Prostate gland (tissue), 2 donors: Measurements from ENCODE around the gene ASPA. TPM values are rescaled to one million over a fixed set of nuclear protein-coding genes. Genes with fewer than 3 reads are reported as not detected.

ENCODE experiments used
- DNase-seq: peaks from one replicate; pipeline ENCODE4 v3.0.0-alpha.2; 2019; ENCODE audit warnings: low spot score
- H3K27ac ChIP-seq, 2 donors: fragments of 200-600 bp; sonication (generic); 2 replicates each; pipeline ENCODE4 v1.5.1; 2017 to 2019
- H3K27me3 ChIP-seq: fragments of 200-600 bp; sonication (generic); replicated peaks from 2 replicates; pipeline ENCODE4 v1.5.1; 2019; ENCODE audit not compliant: insufficient read depth
- H3K36me3 ChIP-seq, 2 donors: fragments of 200-600 bp; sonication (generic); 1 replicate in 1 of 2; 2 replicates in 1 of 2; pipeline versions ENCODE4 v1.5.1 to v1.8.1; 2017 to 2019
- H3K4me1 ChIP-seq: fragments of 200-600 bp; sonication (generic); replicated peaks from 2 replicates; pipeline ENCODE4 v1.5.1; 2019
- H3K4me3 ChIP-seq, 2 donors: fragments of 200-600 bp; sonication (generic); 2 replicates each; pipeline ENCODE4 v1.5.1; 2017 to 2019
- H3K9me3 ChIP-seq: fragments of 200-600 bp; sonication (generic); 2 replicates; pipeline ENCODE4 v1.5.1; 2017
- POLR2A ChIP-seq: fragments of 450-650 bp; IDR thresholded peaks from one replicate; pipeline ENCODE4 v1.6.1; 2016; ENCODE audit warnings: antibody characterized with exemption, mild to moderate bottlenecking
- POLR2AphosphoS5 ChIP-seq: sonication (generic); formaldehyde crosslinking; IDR thresholded peaks from one replicate; pipeline ENCODE4 v1.6.1; 2017; ENCODE audit warnings: antibody characterized with exemption
- WGBS: methylation state at CpG from one replicate; pipeline ENCODE4 v1.1.5; 2018; 5-methylcytosine and 5-hydroxymethylcytosine counted together
- intact Hi-C: fragments of 100-400 bp; cut with DNase I; formaldehyde crosslinking; loops from one replicate; pipeline ENCODE4 v1.14.2; 2022
- total RNA-seq, 2 donors: library from RNA; depleted of rRNA; stranded (reverse); fragments of >200 nt; gene quantifications; one replicate each; pipeline ENCODE4 v1.1.0, GENCODE V29; 2016
- TF ChIP-seq, protein P1 (sequence below), 4 experiments: fragments of 200-600 bp in 2 of 4; fragments of 450-650 bp in 2 of 4; sonication (generic) in 2 of 4; IDR thresholded peaks; 1 replicate in 3 of 4; 2 replicates in 1 of 4; pipeline ENCODE4 v1.5.1; 2016 to 2019; ENCODE audit warnings: antibody characterized with exemption in 4 of 4, mild to moderate bottlenecking in 2 of 4, moderate library complexity in 2 of 4

The ASPA gene
- total RNA-seq, 2 donors from 2014 or later: 0.46 to 3.5 TPM

GRCh38 chr17:3526491-3526890 is 50.7 kb downstream of the ASPA start:
- Histone ChIP-seq H3K4me1 (no peaks in the 10 kb centered on the region), H3K4me3 (no peak overlapping the region), H3K27me3 (no peaks in the 10 kb centered on the region), H3K9me3 (no peaks in the 10 kb centered on the region), H3K27ac (no peak overlapping the region), H3K36me3 (no peaks in the 10 kb centered on the region)
- WGBS: 94% methylated on average over 12 of the region's 12 CpGs
- TF ChIP-seq POLR2A: no peak
- TF ChIP-seq POLR2AphosphoS5: no peak
- TF ChIP-seq, protein P1, sequence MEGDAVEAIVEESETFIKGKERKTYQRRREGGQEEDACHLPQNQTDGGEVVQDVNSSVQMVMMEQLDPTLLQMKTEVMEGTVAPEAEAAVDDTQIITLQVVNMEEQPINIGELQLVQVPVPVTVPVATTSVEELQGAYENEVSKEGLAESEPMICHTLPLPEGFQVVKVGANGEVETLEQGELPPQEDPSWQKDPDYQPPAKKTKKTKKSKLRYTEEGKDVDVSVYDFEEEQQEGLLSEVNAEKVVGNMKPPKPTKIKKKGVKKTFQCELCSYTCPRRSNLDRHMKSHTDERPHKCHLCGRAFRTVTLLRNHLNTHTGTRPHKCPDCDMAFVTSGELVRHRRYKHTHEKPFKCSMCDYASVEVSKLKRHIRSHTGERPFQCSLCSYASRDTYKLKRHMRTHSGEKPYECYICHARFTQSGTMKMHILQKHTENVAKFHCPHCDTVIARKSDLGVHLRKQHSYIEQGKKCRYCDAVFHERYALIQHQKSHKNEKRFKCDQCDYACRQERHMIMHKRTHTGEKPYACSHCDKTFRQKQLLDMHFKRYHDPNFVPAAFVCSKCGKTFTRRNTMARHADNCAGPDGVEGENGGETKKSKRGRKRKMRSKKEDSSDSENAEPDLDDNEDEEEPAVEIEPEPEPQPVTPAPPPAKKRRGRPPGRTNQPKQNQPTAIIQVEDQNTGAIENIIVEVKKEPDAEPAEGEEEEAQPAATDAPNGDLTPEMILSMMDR (IDR thresholded peaks at IDR 0.05): no peak
- no peak for DNase-seq
- intact Hi-C loops: no loop called here

GRCh38 chr17:3526971-3527370 is 51.2 kb downstream of the ASPA start:
- no peak overlapping the region for H3K27ac ChIP-seq
- DNase-seq: no peak
- 82% methylated on average over 10 of the region's 10 CpGs for WGBS

GRCh38 chr17:3527468-3527867 is 51.7 kb downstream of the ASPA start:
- WGBS: 95% methylated on average over 5 of the region's 5 CpGs
- intact Hi-C loops: no loop called here

More at GRCh38 chr17:3526971-3527370, 51.2 kb downstream of the ASPA start:
- TF ChIP-seq POLR2A: no peak
- intact Hi-C loops: no loop called here
- Histone ChIP-seq H3K27me3 (no peaks in the 10 kb centered on the region), H3K9me3 (no peaks in the 10 kb centered on the region), H3K36me3 (no peaks in the 10 kb centered on the region), H3K4me3 (no peak overlapping the region), H3K4me1 (no peaks in the 10 kb centered on the region)

GRCh38 chr17:3527896-3528295 is 52.1 kb downstream of the ASPA start:
- H3K27ac ChIP-seq: no peak overlapping the region
- 94% methylated on average over 8 of the region's 8 CpGs for WGBS
- H3K27me3 ChIP-seq: no peaks in the 10 kb centered on the region
- H3K4me1 ChIP-seq: no peaks in the 10 kb centered on the region
- no peak for TF ChIP-seq POLR2AphosphoS5
- no peak for TF ChIP-seq POLR2A
- TF ChIP-seq, protein P1 (IDR thresholded peaks at IDR 0.05): no peak
- no peak for DNase-seq
- intact Hi-C loops: no loop called here
- H3K9me3 ChIP-seq: no peaks in the 10 kb centered on the region
- H3K36me3 ChIP-seq: no peaks in the 10 kb centered on the region
- H3K4me3 ChIP-seq: no peak overlapping the region

More at GRCh38 chr17:3527468-3527867, 51.7 kb downstream of the ASPA start:
- Histone ChIP-seq H3K27ac (no peak overlapping the region), H3K4me1 (no peaks in the 10 kb centered on the region), H3K36me3 (no peaks in the 10 kb centered on the region), H3K27me3 (no peaks in the 10 kb centered on the region), H3K9me3 (no peaks in the 10 kb centered on the region), H3K4me3 (no peak overlapping the region)
- TF ChIP-seq POLR2A (no peak), POLR2AphosphoS5 (no peak)
- TF ChIP-seq, protein P1 (IDR thresholded peaks at IDR 0.05): no peak
- no peak for DNase-seq

DNA sequence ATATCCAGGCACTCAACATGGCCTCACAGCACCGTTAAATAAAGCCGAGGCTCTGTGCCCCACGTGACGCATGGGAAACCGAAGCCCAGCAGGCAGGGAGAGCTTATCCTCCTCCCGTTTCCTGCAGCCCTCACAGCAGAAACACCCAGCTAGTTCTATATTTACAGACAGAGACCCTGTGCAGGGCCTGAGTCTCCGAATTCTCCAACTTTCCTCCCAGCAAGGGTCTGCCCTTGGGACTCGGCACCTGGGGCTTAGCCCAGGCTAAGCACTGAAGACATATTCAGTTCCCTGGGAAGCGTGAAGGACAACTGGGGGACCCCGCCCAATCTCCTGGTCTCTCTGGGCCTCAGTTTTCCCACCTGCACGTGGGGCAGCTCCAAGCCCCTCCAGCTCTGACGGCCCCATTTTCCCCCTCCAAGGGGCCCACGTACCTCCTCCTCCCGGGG is 52.6 kb downstream of the ASPA start:
- H3K27me3 ChIP-seq: no peaks in the 10 kb centered on the region
- intact Hi-C loops: no loop called here
- no peaks in the 10 kb centered on the region for H3K36me3 ChIP-seq
- DNase-seq: no peak
- no peaks in the 10 kb centered on the region for H3K4me1 ChIP-seq
- WGBS: 67% methylated on average over 14 of the region's 14 CpGs
- TF ChIP-seq, protein P1 (IDR thresholded peaks at IDR 0.05): no peak
- no peak for TF ChIP-seq POLR2AphosphoS5
- TF ChIP-seq POLR2A: no peak
- no peak overlapping the region for H3K27ac ChIP-seq
- H3K4me3 ChIP-seq: no peak overlapping the region
- H3K9me3 ChIP-seq: no peaks in the 10 kb centered on the region
